Tibial artery (tissue), 4 donors: Measurements from ENCODE around the gene PPP1R3A.

Experiments
- DNase-seq, 2 donors: peaks; one replicate each; pipeline ENCODE4 v3.0.0-alpha.2; 2019
- H3K27ac ChIP-seq, 2 donors: fragments of 200-600 bp; sonication (generic) in 1 of 2; 1 replicate in 1 of 2; 2 replicates in 1 of 2; pipeline ENCODE4 v1.5.1; 2018 to 2019; ENCODE audit warnings: mild to moderate bottlenecking in 1 of 2
- H3K27me3 ChIP-seq, 2 donors: fragments of 200-600 bp; sonication (generic) in 1 of 2; one replicate each; pipeline versions ENCODE4 v1.5.1 to v1.6.0; 2016 to 2019
- H3K36me3 ChIP-seq, 3 donors: fragments of 200-600 bp; sonication (generic) in 2 of 3; one replicate each; pipeline ENCODE4 v1.5.1; 2016 to 2019; ENCODE audit warnings: mild to moderate bottlenecking in 2 of 3
- H3K4me1 ChIP-seq, 4 donors: fragments of 200-600 bp; sonication (generic) in 2 of 4; 1 replicate in 3 of 4; 2 replicates in 1 of 4; pipeline ENCODE4 v1.5.1; 2016 to 2019
- H3K4me3 ChIP-seq, 2 donors: fragments of 200-600 bp; sonication (generic) in 1 of 2; 1 replicate in 1 of 2; 2 replicates in 1 of 2; pipeline ENCODE4 v1.5.1; 2018 to 2019; ENCODE audit warnings: mild to moderate bottlenecking in 2 of 2
- H3K9me3 ChIP-seq, 3 donors: fragments of 200-600 bp; sonication (generic) in 1 of 3; one replicate each; pipeline ENCODE4 v1.5.1; 2016 to 2019
- intact Hi-C: fragments of 100-400 bp; cut with DNase I; formaldehyde crosslinking; loops from one replicate; pipeline ENCODE4 v1.15.0; 2023; ENCODE audit warnings: low total_unique reads
- TF ChIP-seq, protein P1 (sequence below), 2 experiments: fragments of 200-600 bp in 1 of 2; fragments of 450-650 bp in 1 of 2; IDR thresholded peaks; one replicate each; pipeline ENCODE4 v1.5.1; 2017 to 2019; ENCODE audit warnings: antibody characterized with exemption in 2 of 2, mild to moderate bottlenecking in 1 of 2, moderate library complexity in 1 of 2

Gene PPP1R3A

DNA sequence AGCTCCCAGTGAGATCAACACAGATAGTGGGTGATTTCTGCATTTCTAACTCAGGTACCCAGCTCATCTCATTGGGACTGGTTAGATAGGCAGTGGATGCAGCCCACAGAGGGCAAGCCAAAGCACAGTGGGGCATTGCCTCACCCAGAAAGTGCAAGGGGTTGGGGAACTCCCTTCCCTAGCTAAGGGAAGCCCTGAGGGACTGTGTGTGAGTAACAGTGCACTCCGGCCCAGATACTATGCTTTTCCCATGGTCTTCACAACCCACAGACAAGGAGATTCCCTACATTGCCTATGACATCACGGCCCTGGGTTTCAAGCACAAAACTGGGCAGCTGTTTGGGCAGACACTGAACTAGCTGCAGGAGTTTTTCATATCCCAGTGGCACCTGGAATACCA is 62.8 kb downstream of the PPP1R3A start:
- peaks cover 0 to 8% (median 0%) of the 10 kb centered on the region in 3 donors for H3K9me3 ChIP-seq
- H3K27me3 ChIP-seq: no peaks in the 10 kb centered on the region
- DNase-seq: no peak
- H3K27ac ChIP-seq: no peak overlapping the region
- H3K4me3 ChIP-seq: no peak overlapping the region
- no peaks in the 10 kb centered on the region for H3K4me1 ChIP-seq
- intact Hi-C loops: no loop called here
- H3K36me3 ChIP-seq: no peaks in the 10 kb centered on the region
- TF ChIP-seq, protein P1, sequence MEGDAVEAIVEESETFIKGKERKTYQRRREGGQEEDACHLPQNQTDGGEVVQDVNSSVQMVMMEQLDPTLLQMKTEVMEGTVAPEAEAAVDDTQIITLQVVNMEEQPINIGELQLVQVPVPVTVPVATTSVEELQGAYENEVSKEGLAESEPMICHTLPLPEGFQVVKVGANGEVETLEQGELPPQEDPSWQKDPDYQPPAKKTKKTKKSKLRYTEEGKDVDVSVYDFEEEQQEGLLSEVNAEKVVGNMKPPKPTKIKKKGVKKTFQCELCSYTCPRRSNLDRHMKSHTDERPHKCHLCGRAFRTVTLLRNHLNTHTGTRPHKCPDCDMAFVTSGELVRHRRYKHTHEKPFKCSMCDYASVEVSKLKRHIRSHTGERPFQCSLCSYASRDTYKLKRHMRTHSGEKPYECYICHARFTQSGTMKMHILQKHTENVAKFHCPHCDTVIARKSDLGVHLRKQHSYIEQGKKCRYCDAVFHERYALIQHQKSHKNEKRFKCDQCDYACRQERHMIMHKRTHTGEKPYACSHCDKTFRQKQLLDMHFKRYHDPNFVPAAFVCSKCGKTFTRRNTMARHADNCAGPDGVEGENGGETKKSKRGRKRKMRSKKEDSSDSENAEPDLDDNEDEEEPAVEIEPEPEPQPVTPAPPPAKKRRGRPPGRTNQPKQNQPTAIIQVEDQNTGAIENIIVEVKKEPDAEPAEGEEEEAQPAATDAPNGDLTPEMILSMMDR (IDR thresholded peaks at IDR 0.05): no peak

DNA sequence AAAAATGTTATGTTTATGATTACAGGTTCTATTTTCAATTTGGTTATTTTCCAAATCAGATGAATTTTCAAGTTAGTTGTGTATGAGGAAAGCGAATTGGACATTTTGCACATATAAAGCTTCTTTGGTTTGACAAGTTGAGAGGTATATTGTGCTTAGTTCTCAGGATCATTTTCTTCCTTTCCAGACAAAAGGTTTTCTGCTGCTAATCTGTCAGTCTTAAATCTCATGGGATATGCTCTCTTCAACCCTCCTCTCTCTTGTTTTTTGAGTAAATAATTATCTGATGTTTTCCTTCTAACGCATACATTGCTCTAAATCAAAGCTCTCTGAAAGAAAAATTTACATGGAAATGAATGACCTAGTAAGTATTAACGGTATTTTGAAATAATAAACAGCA is 77.9 kb downstream of the PPP1R3A start:
- Histone ChIP-seq H3K4me1 (peaks cover 0 to 6% (median under 1%) of the 10 kb centered on the region in 4 donors), H3K27me3 (no peaks in the 10 kb centered on the region), H3K36me3 (no peaks in the 10 kb centered on the region), H3K4me3 (no peak overlapping the region), H3K27ac (no peak overlapping the region), H3K9me3 (no peaks in the 10 kb centered on the region)
- TF ChIP-seq, protein P1 (IDR thresholded peaks at IDR 0.05): no peak
- no peak for DNase-seq
- intact Hi-C loops: no loop called here

GRCh38 chr7:113835367-113835766 is 83.4 kb downstream of the PPP1R3A start:
- Histone ChIP-seq H3K4me1 (peaks cover 0 to 11% (median 0%) of the 10 kb centered on the region in 4 donors), H3K36me3 (no peaks in the 10 kb centered on the region), H3K9me3 (no peaks in the 10 kb centered on the region), H3K4me3 (no peak overlapping the region), H3K27ac (no peak overlapping the region), H3K27me3 (no peaks in the 10 kb centered on the region)
- TF ChIP-seq, protein P1 (IDR thresholded peaks at IDR 0.05): no peak
- no peak for DNase-seq
- intact Hi-C loops: no loop called here

GRCh38 chr7:113832196-113832745 is 86.5 kb downstream of the PPP1R3A start:
- Histone ChIP-seq H3K27ac (no peak overlapping the region), H3K27me3 (no peaks in the 10 kb centered on the region), H3K4me1 (peaks cover 0 to 11% (median 0%) of the 10 kb centered on the region in 4 donors), H3K36me3 (no peaks in the 10 kb centered on the region), H3K9me3 (no peaks in the 10 kb centered on the region), H3K4me3 (no peak overlapping the region)
- intact Hi-C loops: no loop called here
- TF ChIP-seq, protein P1 (IDR thresholded peaks at IDR 0.05): no peak
- DNase-seq: no peak

DNA sequence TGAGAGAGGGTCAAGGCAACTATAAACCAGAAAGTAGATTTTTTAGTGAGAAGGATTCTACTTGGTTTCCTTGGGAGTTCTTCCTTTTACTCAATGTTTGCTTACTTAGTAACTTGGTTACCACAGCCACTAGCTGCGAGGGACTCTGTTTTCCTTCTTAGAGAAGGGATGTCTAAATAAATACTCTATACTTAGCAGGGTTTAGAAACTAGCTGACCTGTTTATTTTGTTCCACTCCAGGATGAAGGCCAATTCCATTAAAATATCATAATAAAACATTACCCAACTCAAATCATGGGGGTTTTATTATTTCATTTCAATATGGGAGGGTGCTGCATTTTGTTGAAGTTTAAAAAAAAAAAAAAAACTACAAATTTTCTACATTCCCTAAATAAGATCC is 87.3 kb downstream of the PPP1R3A start:
- no peaks in the 10 kb centered on the region for H3K36me3 ChIP-seq
- H3K27me3 ChIP-seq: no peaks in the 10 kb centered on the region
- peaks cover 0 to 11% (median 0%) of the 10 kb centered on the region in 4 donors for H3K4me1 ChIP-seq
- no peaks in the 10 kb centered on the region for H3K9me3 ChIP-seq
- intact Hi-C loops: no loop called here
- no peak overlapping the region for H3K4me3 ChIP-seq
- TF ChIP-seq, protein P1 (IDR thresholded peaks at IDR 0.05): no peak
- DNase-seq: no peak
- H3K27ac ChIP-seq: no peak overlapping the region

DNA sequence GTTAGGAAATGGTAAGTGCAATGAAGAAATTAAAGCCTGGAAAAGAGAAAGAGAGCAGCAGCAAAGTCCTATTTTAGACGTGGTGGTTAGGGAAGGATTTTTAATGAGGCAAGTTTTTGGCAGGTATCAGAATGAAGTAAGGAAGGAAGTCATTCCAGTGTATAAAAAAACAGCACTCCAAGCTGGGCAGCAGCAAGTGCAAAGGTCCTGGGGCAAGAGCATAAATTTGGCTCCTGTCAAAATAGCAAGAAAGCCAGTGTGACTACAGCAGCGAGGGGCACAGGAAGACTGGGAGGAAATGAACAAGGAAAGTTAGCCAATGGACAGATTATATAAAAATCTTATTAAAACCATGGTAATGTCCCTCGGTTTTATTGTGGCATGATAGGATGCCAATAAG is 90.2 kb downstream of the PPP1R3A start:
- no peak for DNase-seq
- no peak overlapping the region for H3K27ac ChIP-seq
- TF ChIP-seq, protein P1 (IDR thresholded peaks at IDR 0.05): no peak
- no peaks in the 10 kb centered on the region for H3K9me3 ChIP-seq
- intact Hi-C loops: no loop called here
- no peak overlapping the region for H3K4me3 ChIP-seq
- H3K4me1 ChIP-seq: peaks cover 0 to 11% (median 0%) of the 10 kb centered on the region in 4 donors
- H3K27me3 ChIP-seq: no peaks in the 10 kb centered on the region
- H3K36me3 ChIP-seq: no peaks in the 10 kb centered on the region
